GM19372 (cell line): ENCODE measurements around the gene MGAT3.
"Not testable (repeated sequence)": the region's sequence is repeated elsewhere in the genome, so short reads cannot be mapped to it uniquely, and the experiment has no call there.

Source experiments
- ATAC-seq: cut with Tn5 transposase; IDR thresholded peaks from one replicate; pipeline ENCODE4 v1.9.1; 2021; ENCODE audit warnings: mild to moderate bottlenecking, low read depth, moderate library complexity; ENCODE audit not compliant: unreplicated experiment

MGAT3 gene

DNA sequence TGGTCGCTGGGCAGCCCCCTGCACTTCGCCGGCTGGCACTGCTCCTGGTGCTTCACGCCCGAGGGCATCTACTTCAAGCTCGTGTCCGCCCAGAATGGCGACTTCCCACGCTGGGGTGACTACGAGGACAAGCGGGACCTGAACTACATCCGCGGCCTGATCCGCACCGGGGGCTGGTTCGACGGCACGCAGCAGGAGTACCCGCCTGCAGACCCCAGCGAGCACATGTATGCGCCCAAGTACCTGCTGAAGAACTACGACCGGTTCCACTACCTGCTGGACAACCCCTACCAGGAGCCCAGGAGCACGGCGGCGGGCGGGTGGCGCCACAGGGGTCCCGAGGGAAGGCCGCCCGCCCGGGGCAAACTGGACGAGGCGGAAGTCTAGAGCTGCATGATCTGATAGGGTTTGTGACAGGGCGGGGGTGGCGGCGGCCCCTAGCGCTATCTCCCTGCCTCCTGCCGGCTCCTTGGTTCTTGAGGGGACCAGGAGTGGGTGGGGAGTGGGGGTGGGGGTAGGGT lies 31.8 kb downstream of the MGAT3 start:
- no peak for ATAC-seq

DNA sequence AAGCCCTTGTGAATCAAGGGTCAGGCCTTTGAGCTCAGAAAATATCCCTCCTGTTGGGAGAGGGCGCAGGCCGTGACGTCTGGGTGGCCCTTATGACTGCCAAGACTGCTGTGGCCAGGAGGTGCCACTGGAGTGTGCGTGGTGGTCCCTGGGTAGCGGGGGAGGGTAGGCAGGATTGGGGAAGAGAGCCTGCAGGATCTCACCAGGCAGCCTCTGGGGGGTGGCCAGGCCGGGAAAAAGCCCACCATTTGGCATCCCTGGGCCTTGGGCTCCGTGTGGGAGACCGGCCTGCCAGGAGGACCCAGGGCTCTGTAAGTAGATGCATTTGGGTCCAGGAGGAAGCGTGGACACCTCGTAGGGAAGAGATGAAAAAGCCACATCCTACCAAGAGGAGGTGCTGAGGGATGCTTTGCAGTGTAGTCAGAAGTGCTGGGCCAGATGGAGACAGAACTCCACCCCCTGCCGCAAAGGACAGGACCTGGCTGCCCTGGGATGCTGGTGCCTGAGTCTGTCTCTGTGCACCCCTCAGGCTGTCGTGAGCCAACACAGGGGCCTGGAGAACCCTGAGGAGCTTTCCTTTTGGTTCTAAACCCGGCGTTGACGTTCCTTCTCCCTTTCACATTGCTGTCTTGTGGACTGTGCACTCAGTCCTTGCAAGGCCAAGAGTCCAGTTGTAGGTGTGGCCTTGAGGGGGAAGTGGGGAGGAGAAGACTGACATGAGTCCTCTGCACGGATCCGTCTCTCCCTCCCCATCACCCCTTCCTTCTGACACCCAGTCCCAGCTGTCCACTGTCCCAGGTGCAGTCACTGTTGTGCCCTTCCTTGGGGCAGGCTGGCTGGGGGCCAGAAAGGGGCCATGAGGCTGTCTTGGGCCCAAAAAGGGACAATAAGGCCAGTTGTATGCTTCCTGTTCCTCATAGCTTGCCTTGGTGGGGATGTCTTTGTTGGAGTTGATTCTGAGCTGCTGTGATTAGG lies 32.6 kb downstream of the MGAT3 start:
- ATAC-seq: no peak

DNA sequence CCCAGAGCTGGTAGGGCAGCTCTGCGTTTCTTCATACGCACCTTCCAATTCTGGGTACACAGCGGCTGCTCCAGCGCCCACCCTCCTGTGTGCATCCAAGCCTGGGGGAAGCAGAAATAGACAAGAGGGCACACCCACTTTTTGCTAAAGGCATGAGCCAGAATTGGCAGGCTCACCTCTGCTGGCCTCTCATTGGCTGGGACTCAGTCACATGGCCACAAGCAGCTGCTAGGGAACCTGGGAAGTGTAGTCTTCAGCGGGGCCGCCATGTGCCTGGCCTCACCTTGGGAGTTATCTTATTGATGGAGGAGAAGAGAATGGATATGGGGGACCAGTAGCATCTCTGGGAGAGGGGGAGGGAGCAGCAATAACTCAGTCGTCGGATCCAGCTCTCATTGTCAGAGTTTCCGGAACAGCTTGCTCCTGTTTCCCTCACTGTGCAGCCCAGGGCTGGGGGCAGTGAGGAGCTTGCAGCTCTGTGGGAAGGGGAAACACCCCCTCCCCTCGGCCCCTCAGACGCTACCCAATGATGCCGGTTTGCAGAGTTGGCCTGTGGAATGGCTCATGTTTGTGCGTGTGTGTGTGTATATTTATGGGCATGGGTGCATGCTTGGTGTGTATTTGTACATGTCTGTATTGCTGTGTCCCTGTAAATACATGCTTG lies 33.5 kb downstream of the MGAT3 start:
- ATAC-seq: peak; percentile 62

GRCh38 chr22:39490966-39491680 lies 34.3 kb downstream of the MGAT3 start:
- no peak for ATAC-seq

- ATAC-seq: no peak
Observed at GRCh38 chr22:39491696-39492095, 34.9 kb downstream of the MGAT3 start.

DNA sequence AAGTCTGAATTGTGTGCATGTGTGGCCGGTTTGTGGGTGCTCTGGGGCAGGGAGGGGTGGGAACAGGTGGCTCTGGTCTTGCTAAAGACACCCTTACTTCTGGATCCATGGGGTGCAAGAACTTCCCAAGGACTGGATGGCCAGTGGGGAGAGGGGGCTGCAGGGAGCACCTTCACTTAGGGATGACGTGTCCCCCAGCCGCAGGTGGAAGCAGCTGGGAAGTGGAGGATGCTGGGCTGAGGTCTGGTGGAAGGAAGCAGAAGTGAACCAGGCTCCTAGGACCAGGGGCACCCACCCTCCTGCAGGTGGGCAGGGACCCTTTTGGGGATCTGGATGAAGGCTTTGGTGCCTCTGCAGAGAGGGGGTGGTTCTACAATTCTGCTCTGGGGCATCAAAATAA lies 35.4 kb downstream of the MGAT3 start:
- no peak for ATAC-seq

DNA sequence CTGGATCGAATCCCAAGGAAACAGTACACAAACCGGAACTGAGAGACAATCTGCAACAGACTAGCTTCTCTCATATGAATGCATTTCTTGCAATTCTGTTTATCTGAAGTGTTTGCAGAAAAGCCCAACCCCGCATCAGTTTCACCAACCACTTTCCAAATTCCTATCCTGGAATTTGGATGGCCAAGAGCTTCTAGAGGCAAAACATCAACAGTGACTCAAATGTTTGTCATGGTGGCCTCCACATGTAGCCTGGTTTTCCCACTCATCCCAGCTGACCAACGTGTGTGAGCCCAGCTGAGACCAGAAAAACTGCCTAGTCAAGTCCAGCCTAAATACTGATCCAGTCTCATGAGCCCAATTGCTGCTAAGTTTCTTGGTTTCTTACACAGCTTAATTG lies 36.9 kb downstream of the MGAT3 start:
- no peak for ATAC-seq

DNA sequence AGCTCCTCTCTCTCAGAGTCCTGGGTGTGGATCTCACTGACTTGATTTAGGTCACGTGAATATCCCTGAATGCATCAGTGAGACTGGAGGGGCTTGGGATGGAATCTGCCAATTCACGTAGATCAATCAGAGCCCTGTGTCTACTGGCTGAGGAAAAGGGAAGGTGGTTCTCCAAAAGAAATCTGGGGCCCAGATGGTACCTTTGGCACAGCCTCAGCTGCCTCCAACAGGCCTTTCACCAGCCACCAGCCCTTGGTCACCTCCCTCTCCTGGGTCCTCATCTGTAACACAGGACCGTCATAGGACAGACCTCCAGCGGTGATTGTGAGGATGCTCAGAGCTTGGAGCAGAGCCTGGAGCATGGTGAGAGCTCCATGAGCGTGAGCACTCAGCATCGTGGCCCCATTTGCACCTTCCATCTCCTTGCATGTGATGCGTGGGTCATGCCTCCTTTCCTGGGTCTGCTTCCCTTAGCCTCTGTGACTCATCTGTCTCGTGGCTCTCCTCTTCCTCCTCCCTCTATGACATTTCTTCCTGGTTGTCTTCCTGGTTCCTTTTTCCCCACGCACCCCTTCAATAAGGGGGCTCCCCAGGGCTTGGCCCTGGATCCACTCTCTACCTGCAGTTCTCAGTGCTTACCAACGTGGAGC lies 37.8 kb downstream of the MGAT3 start:
- ATAC-seq: no peak

DNA sequence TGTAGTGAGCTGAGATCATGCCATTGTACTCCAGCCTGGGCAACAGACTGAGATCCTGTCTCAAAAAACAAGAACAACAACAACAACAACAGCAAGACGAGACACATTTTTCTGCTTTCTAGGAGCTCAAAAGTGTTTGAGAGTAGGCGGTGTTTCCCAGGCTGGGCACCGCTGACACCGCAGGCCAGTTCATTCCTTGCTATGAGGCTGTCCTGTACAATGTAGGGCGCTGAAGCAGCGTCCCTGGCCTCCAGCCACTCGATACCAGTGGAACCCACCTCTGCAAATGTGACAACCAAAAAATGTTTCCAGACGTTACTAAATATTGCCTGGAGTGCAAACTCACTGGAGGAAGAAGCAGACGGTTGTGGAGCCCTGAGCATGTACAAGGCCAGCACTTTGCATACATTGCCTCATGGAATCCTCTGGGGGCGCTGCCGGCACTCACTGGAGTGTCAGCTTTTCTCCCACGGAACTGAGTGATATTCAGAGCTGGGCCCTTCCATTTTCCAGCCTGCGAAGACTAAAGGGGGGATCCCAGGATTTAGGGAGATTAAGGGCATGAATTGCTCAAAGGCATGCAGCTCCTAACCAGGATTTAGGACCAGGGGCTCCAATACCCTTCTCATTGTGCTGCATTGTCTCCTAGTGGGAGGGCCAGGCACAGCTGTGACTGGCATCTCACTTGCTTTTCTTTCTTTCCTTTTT lies 39.5 kb downstream of the MGAT3 start:
- ATAC-seq: no peak

GRCh38 chr22:39497429-39497828 lies 40.6 kb downstream of the MGAT3 start:
- no peak for ATAC-seq

DNA sequence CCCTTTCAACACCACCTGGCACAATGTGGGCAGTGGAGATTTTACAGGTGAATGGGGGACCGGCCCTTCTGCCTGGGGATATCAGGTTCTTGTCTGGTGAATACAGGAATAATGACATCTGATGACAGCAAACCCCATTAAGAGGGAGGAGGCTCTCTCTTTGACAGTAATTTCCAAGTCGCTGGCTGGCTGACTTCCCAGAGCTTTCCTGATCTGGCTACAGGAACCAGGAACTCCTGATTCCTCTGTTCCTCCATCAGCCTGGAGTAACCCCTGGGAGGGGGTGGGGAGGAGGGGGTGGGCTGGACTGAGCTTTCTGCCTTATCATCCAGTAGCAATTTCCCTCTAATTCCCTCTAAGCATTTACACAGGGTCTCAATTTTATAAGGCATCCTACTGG lies 41.6 kb downstream of the MGAT3 start:
- no peak for ATAC-seq

DNA sequence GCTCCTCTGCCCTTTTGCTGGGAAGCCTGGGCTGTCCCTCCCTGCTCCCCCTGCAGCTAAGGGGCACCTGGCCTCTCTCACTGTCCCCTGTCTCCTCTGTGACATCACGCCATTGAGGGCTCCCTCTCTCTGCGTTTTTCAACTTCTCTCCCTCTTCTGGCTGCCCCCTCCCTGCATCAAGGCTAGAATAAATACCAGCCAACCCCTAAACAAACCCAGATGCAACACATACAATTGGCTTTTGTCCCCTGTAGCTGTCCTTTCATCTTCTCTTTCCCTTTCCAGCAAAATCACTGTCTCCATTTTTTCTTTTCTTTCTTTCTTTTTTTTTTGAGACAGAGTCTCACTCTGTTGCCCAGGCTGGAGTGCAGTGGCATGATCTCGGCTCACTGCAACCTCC lies 42.0 kb downstream of the MGAT3 start:
- no peak for ATAC-seq

DNA sequence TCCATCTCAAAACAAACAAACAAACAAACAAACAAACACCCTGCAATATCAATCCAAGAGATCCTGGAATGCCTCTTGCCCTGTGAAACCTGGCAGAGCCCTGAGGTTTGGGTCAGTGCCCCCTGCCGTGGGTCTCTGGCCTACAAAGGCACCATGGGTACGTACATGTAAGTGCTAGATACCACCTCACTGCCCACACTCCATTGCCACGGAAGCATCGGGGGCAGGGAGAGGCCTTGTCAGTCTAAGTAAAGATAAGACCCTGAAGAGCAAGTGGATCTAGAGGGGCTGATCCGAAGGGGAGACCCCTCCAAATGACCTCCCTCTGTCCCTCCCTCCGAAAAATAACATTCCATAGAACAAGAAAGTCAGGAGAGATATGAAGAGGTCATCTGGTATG lies 43.3 kb downstream of the MGAT3 start:
- ATAC-seq: no peak

- no peak for ATAC-seq
Observed at GRCh38 chr22:39501644-39502108, 44.9 kb downstream of the MGAT3 start.

DNA sequence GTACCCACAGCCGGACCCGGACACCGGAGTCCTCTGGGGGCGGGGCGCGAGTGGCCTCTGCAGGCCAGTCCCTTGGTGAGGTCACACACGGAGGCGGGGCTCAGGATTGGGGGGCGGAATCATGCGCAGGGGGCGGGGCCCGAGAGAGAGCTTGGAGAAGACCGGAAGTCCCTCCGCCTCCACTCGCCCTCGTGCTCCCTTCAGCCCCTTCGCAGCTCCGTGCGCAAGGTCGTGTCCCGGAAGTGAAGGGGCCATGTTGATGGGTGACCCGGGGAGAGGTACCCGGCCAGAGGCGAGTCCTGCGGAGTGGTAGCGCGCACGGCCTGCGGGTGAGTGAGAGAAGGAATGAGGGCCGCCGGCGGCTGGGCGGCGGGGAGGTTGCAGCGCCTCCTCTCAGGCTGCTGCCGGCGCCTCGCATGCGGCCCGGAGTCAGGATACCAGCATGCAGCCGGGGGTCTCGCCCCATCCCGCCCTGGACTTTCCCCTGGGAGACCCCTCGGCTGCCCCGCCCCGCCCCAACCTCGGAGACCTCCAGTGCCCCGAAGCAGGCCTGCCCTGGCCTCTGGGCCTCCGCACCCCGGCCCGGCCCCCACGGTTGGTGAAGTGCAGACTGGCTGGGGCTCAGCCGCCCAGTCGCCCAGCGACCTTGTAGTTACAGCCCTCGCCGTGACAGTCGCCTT lies 45.4 kb downstream of the MGAT3 start, which contains the start of gene MIEF1:
Gene MIEF1, plus strand, starts transcription at position 182 of the 680 bp plus-strand sequence. CDS start 9,005 bp downstream, outside the sequence.
- peak; percentile 93 for ATAC-seq

GRCh38 chr22:39502789-39503409 lies 46.1 kb downstream of the MGAT3 start:
- no peak for ATAC-seq

- ATAC-seq: no peak
Observed at GRCh38 chr22:39503630-39504029, 46.8 kb downstream of the MGAT3 start.

GRCh38 chr22:39504071-39504470 lies 47.3 kb downstream of the MGAT3 start:
- no peak for ATAC-seq

- not testable (repeated sequence) for ATAC-seq
Observed at GRCh38 chr22:39507021-39507420, 50.2 kb downstream of the MGAT3 start.
